Left ventricle myocardium inferior (tissue), 1 donor: ENCODE results near the gene OR10H4. TPM values are rescaled to one million over a fixed set of nuclear protein-coding genes. Genes with fewer than 3 reads are reported as not detected.

Source experiments
- DNase-seq: peaks from one replicate; pipeline ENCODE4 v3.0.0-alpha.2; 2020
- H3K27ac ChIP-seq: fragments of 200-600 bp; replicated peaks from 2 replicates; pipeline ENCODE4 v1.8.0; 2021
- H3K27me3 ChIP-seq: fragments of 200-600 bp; 2 replicates; pipeline ENCODE4 v1.8.0; 2021; ENCODE audit warnings: low read depth
- H3K36me3 ChIP-seq: fragments of 200-600 bp; 2 replicates; pipeline ENCODE4 v1.8.0; 2021
- H3K4me1 ChIP-seq: fragments of 200-600 bp; 2 replicates; pipeline ENCODE4 v1.8.0; 2021
- H3K4me3 ChIP-seq: fragments of 200-600 bp; 2 replicates; pipeline ENCODE4 v1.8.0; 2021; ENCODE audit warnings: mild to moderate bottlenecking, moderate library complexity
- H3K9me3 ChIP-seq: fragments of 200-600 bp; replicated peaks from 2 replicates; pipeline ENCODE4 v1.8.0; 2021
- intact Hi-C: fragments of 100-400 bp; cut with micrococcal nuclease; formaldehyde crosslinking; loops from one replicate; pipeline ENCODE4 v1.11.0; 2022
- total RNA-seq: library from RNA; stranded (reverse); fragmentation: NEBNext Ultra II Directional; extraction: Animal tissue kit (Norgen Biotek cat#: 25700); gene quantifications from one replicate; pipeline ENCODE4 v1.2.1, GENCODE V29; 2021
- TF ChIP-seq, protein P1 (sequence below): fragments of 200-600 bp; IDR thresholded peaks from 2 replicates; pipeline ENCODE4 v1.8.0; 2021; ENCODE audit warnings: antibody characterized with exemption, mild to moderate bottlenecking, borderline replicate concordance
- donor health status: DM: no; HTN: yes; CAD: no; lungs with severe emphysema.

The OR10H4 gene
- total RNA-seq, 1 donor from 2014 or later = not detected

- TF ChIP-seq, protein P1, sequence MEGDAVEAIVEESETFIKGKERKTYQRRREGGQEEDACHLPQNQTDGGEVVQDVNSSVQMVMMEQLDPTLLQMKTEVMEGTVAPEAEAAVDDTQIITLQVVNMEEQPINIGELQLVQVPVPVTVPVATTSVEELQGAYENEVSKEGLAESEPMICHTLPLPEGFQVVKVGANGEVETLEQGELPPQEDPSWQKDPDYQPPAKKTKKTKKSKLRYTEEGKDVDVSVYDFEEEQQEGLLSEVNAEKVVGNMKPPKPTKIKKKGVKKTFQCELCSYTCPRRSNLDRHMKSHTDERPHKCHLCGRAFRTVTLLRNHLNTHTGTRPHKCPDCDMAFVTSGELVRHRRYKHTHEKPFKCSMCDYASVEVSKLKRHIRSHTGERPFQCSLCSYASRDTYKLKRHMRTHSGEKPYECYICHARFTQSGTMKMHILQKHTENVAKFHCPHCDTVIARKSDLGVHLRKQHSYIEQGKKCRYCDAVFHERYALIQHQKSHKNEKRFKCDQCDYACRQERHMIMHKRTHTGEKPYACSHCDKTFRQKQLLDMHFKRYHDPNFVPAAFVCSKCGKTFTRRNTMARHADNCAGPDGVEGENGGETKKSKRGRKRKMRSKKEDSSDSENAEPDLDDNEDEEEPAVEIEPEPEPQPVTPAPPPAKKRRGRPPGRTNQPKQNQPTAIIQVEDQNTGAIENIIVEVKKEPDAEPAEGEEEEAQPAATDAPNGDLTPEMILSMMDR = no peak
- Histone ChIP-seq H3K9me3 (peaks cover 5% of the 10 kb centered on the region), H3K27me3 (peaks cover 16% of the 10 kb centered on the region), H3K4me3 (no peak overlapping the region), H3K36me3 (no peaks in the 10 kb centered on the region), H3K27ac (no peak overlapping the region), H3K4me1 (peaks cover 13% of the 10 kb centered on the region)
- intact Hi-C loops = no loop called here
- DNase-seq = no peak
Observed at GRCh38 chr19:15935167-15935702, 13.6 kb upstream of the OR10H4 start.

GRCh38 chr19:15936173-15936572, 12.6 kb upstream of the OR10H4 start:
- peaks cover 16% of the 10 kb centered on the region for H3K27me3 ChIP-seq
- TF ChIP-seq, protein P1 = no peak
- H3K36me3 ChIP-seq = no peaks in the 10 kb centered on the region
- H3K4me1 ChIP-seq = peaks cover 13% of the 10 kb centered on the region
- no peak overlapping the region for H3K27ac ChIP-seq
- H3K4me3 ChIP-seq = no peak overlapping the region
- peaks cover 5% of the 10 kb centered on the region for H3K9me3 ChIP-seq
- intact Hi-C loops = no loop called here
- no peak for DNase-seq

GRCh38 chr19:15936950-15937349, 11.9 kb upstream of the OR10H4 start:
- peaks cover 13% of the 10 kb centered on the region for H3K4me1 ChIP-seq
- intact Hi-C loops = no loop called here
- peaks cover 17% of the 10 kb centered on the region for H3K27me3 ChIP-seq
- no peaks in the 10 kb centered on the region for H3K36me3 ChIP-seq
- no peak overlapping the region for H3K4me3 ChIP-seq
- H3K27ac ChIP-seq = no peak overlapping the region
- TF ChIP-seq, protein P1 = no peak
- DNase-seq = no peak
- peaks cover 5% of the 10 kb centered on the region for H3K9me3 ChIP-seq

DNA sequence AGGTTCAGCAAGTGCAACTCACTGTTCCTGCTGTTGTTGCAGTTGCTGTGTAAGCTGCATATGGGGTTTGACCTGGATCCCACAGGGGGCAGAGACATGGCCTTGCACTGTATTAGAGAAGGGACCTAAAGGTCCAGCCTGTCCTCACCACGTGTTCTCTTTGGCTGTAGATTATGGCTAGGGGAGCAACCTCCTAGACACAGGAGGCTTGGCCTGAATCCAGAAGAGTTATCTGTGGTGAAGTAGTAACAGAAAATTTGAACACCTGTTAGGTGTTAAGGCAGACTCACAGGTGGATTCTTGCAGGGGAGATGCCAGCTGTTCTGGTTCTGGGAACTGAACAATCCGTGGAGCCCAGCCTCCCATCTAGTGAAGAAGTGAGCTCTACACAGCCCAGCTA, 11.0 kb upstream of the OR10H4 start:
- Histone ChIP-seq H3K27me3 (peaks cover 26% of the 10 kb centered on the region), H3K27ac (no peak overlapping the region), H3K4me1 (peaks cover 13% of the 10 kb centered on the region), H3K4me3 (no peak overlapping the region), H3K9me3 (peaks cover 5% of the 10 kb centered on the region), H3K36me3 (no peaks in the 10 kb centered on the region)
- intact Hi-C loops = no loop called here
- TF ChIP-seq, protein P1 = no peak
- DNase-seq = no peak

DNA sequence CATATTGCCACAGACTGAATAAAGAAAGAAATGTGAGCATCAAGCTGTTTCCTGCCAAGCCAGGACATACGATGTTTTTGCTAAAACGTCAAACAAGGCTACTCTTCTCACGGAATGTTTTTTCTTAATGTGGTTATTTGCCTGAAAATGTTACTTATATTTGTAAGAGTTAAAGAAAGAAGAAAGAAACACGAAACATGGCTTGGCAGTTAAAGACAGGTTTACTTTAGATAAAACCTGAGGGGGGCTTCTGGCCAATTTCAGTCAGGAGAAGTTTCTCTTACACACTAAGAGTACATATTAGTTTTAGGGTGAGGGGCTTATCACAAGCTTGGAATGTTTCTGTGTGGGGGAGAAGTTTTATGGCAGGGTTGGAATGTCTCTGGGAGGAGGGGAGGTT, 4.4 kb upstream of the OR10H4 start:
- no peak for DNase-seq
- no peaks in the 10 kb centered on the region for H3K4me1 ChIP-seq
- H3K9me3 ChIP-seq = peaks cover 52% of the 10 kb centered on the region
- H3K27me3 ChIP-seq = peaks cover 33% of the 10 kb centered on the region
- TF ChIP-seq, protein P1 = no peak
- H3K27ac ChIP-seq = no peak overlapping the region
- intact Hi-C loops = no loop called here
- H3K4me3 ChIP-seq = no peak overlapping the region
- H3K36me3 ChIP-seq = no peaks in the 10 kb centered on the region
